ENCODE data around the gene LMNTD2.

Gene LMNTD2, protein sequence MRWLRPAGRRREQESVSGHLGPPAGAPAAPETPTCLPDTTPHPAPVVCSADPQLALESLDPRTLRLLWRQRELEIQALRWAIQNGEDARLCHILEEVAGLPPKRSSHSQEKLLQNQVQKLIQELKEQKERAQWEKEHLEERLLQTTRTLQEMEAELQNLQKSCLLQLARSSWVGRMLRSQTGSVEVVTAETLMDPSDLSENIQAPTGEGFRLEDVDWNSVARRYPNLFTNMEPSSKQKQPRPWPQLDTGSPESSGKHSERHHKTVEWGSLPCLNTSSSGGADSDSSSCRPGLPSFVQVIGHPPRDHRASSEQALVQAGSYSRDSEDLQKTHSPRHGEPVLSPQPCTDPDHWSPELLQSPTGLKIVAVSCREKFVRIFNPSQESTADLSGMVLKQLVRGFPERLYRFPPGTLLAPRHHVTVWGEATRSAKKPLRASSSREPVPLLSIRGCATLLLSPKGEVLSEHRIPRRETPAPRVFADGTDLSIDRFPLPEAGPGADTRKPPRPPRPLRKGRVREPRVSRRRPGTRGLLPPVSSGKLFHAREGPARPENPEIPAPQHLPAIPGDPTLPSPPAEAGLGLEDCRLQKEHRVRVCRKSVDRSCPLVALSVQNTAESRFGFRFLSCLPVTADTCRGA

GRCh38 chr11:560305-561147 is at the start of gene LMNTD2, which contains the start of gene RASSF7:
LMNTD2 (minus strand) TSS chr11:560738; CDS start chr11:560716, 22 bp downstream.
RASSF7 (plus strand) TSS chr11:560970; CDS start chr11:561769, 799 bp downstream.
- peak; percentile 97 for DNase-seq (ENCODE audit: low spot score)

GRCh38 chr11:609341-609811 is 48.8 kb upstream of the LMNTD2 start:
- DNase-seq (ENCODE audit: low spot score), result no peak

- DNase-seq (ENCODE audit: low spot score), result no peak
Observed at GRCh38 chr11:608791-609251, 48.3 kb upstream of the LMNTD2 start.

DNA sequence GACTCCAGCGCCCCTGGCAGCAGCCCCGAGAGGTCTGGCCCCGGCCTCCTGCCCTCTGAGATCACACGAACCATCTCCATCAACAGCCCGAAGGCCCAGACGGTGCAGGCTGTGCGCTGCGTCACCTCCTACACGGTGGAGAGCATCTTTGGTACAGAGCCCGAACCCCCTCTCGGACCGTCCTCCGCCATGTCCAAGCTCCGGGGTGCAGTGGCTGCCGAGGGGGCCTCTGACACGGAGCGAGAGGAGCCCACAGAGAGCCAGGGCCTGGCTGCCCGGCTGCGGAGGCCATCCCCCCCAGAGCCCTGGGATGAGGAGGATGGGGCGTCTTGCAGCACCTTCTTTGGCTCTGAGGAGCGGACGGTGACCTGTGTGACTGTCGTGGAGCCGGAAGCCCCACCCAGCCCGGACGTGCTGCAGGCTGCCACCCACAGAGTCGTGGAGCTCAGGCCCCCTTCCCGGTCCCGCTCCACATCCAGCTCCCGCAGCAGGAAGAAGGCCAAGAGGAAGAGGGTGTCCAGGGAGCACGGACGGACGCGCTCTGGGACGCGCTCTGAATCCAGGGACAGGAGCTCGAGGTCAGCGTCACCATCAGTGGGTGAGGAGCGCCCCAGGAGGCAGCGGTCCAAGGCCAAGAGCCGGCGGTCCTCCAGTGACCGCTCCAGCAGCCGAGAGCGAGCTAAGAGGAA is 47.6 kb upstream of the LMNTD2 start:
- no peak for DNase-seq (ENCODE audit: low spot score)

GRCh38 chr11:607020-607780 is 46.7 kb upstream of the LMNTD2 start:
- no peak for DNase-seq (ENCODE audit: low spot score)

GRCh38 chr11:606245-606644 is 45.7 kb upstream of the LMNTD2 start:
- DNase-seq (ENCODE audit: low spot score), result no peak

DNA sequence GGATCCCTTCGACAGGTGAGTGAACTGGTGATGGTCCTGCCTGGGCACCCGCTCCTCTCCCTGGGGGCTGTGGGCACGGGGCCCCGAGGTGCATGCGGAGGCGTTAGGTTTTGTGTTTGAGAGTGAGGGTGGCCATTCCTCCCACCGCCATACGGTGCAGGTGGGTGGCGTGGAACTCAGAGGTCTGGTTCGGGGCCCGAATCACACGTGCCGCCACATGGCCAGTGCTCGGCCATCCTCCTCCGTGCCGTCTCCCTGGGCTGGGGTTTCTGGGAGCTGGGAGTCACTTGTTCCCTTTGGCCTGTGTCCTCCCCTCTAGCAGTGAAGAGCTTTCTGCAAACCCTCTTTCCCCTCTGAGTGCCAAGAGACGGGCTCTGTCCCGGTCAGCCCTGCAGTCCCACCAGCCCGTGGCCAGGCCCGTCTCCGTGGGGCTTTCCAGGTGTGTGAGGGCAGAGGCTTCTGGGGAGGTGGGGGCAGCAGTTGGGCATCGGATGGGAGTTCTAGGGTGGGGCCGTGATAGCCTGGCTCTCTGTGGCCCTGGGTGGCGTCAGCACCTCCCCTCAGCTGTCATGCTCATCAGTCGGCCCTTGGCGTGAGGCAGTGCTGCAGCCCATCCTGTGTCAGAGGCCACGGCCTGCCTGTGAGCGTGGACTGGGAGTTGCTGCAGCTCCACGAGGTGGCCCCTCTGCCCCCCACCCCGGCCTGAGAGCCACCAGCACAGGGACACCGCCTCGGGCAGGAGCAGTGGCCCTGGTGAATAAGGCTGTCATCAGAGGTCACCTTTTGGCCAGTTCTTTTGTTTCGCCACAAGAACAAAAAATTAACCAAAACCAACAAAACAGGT is 45.0 kb upstream of the LMNTD2 start:
- no peak for DNase-seq (ENCODE audit: low spot score)

DNA sequence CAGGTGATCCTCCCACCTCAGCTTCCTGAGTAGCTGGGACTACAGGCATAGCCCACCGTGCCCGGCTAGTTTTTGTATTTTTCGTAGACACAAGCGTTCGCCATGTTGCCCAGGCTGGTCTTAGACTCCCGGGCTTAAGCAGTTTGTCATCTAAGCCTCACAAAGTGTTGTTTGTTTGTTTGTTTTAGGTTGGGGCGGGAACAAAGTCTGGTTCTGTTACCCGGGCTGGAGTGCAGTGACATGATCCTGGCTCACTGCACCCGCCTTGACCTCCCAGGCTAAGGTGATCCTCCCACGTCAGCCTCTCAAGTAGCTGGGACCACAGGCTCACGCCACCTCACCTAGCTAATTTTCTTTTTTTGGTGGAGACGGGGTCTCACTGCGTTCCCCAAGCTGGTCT is 42.6 kb upstream of the LMNTD2 start:
- DNase-seq (ENCODE audit: low spot score), result no peak

DNA sequence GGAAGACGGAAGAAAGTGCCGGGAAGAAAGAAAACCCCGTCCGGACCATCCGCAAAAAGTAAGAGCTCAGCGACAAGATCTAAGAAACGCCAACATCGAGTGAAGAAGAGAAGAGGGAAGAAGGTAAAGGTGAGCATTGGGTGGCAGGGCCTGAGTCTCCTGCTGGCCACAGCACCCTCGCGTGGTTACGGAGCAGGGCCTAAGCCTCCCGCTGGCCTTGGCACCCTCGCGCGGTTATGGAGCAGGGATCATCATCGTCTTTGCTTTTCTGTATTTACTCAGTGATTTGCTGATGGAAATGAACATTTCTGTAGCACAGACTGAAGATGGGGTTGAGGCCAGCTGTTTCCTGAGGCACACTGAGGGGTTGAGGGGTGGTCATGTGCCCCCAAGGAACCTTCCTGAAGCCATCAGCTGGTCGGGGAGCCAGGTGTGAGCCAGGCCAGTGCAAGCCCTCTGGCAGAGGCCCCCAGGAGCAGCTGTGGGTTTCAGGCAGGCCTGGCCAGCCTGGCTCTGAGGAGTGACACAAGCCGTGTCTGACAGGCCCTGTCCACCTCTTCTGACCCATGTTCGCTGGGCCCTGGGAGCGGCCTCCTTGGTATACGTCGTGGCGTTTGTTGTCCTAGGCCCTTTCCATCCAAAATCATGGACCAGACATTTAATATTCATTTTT is 41.2 kb upstream of the LMNTD2 start:
- no peak for DNase-seq (ENCODE audit: low spot score)

DNA sequence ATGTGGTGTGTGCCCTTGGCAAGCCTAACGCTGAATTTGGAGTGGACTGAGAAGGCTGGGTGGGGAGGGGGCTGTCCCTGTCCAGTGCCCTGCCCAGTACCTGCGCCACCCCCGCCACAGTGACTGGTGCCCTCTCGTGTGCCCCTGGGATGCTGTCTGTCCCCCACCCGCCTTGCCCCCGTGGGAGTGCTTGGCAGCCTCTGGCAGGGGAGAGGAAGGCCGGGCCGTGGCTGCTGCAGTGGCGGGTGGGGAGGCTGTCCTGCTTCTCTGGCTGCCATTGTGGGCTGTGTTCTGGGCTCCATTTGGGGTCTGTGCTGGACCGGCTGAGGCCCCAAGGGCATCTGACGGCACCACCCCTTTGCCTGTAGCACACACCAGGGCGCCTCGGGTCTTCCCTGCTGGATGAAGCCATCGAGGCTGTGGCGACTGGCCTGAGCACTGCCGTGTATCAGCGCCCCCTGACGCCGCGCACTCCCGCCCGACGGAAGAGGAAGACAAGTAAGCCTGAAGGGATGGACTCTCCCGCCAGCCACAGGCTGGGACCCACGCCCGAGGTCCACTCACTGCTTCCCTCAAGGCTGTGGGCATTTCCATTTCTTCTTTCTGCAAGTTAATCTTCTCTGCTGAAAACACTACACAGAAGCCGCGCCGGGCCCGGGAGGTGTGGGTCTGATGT is 37.6 kb upstream of the LMNTD2 start:
- no peak for DNase-seq (ENCODE audit: low spot score)

DNA sequence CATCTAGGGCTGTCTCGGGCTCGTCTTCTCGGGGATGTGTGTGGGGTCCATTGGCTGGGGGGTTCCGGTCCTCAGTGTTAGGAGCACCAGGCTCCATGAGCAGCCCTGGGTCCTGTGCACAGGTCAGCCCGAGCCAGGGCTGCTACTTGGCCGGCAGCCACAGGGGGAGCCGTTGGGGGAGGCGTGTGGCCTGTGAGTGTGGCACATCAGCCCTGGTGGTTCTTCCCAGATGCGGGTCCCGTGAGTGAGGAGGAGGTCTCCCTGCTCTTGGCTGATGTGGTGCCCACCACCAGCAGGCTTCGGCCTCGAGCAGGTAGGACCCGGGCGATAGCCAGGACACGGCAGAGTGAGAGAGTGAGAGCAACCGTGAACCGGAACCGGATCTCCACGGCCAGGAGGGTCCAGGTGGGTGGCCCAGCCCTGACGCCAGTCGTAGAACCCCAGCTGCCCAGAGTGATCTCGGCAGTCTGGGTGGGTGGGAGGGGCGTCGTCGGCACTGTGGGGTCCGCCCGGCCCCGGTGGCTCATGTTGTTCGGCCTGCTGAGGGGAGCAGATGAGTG is 36.7 kb upstream of the LMNTD2 start:
- peak; percentile 61 for DNase-seq (ENCODE audit: low spot score)

- DNase-seq (ENCODE audit: low spot score), result no peak
Observed at GRCh38 chr11:596374-596773, 35.8 kb upstream of the LMNTD2 start.

- no peak for DNase-seq (ENCODE audit: low spot score)
Observed at GRCh38 chr11:595400-595799, 34.9 kb upstream of the LMNTD2 start.

DNA sequence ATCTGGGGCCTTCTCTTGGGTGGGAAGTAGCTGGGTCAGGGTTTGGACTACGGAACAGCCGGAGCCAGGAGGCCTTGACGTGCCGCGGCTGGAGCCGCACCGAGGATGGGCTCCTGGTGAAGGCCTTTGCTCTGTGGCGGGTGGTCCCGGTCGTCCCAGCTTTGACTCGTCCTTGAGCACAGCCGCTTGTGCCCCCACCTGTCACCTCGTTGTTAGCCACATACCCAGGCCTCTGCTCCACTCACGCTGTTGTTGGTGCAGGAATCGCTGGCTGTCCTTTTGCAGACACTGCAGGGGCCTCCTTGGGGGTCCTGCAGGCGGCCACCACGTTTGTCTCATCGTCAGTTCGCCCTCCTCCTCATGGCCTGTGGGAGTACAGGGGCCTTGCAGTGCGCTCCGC is 32.8 kb upstream of the LMNTD2 start:
- no peak for DNase-seq (ENCODE audit: low spot score)

- no peak for DNase-seq (ENCODE audit: low spot score)
Observed at GRCh38 chr11:592918-593317, 32.4 kb upstream of the LMNTD2 start.

DNA sequence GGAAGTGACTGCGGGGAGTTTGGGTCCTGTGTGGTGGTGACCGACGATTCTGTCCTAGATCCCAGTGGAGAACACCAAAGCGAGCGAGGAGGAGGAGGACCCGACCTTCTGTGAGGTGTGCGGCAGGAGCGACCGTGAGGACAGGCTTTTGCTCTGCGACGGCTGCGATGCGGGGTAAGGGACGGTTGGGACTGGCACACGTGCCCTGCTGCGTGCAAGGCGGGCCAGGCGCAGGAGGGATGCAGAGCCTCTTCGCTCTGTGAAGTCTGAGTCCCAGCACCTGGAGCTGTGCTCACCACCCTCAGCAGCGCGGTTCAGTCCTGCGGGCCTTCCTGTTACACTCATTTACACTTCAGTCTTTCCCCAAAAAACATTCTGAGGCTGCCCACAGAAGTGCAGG is 32.0 kb upstream of the LMNTD2 start:
- DNase-seq (ENCODE audit: low spot score), result no peak

DNA sequence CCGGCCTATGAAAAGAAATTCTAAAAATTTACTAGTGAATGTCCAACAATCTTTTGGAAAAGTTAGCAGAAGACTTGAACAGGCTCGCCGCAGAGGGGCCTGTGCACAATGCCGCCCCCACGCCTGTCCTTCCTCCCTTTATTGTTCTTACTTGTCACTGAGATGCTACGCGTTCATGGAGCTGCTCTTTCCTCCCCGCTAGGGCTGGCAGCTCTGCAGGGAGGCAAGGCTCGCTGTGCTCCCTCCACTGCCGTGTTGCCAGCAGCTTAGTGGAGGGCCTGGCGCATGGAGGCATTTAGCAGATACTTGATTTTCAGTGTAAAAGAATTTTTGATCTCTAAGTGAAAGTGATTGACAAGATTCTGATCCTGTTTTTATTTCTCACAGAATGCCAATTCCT is 30.5 kb upstream of the LMNTD2 start:
- no peak for DNase-seq (ENCODE audit: low spot score)

GRCh38 chr11:589798-590197 is 29.3 kb upstream of the LMNTD2 start:
- no peak for DNase-seq (ENCODE audit: low spot score)

DNA sequence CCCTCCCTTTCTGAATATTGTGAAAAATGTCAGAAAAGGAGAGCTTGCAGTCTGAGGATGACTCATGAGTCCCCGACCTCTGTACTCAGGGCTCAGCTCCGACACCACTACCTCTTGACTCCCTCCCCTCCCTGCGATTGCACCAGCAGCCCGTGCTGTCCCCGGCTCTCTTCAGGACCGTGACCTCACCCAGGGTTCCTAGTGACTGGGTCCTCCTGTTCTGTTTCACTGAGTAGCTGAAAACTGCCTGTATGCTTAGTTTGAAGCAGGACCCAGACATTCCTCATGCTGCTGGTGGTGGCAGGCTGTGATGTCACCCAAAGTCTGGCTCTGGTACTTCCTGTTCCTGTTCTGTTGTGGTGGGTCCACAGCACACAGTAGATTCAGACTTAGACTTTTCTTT is 27.4 kb upstream of the LMNTD2 start:
- DNase-seq (ENCODE audit: low spot score), result no peak
